Fibroblast of the aortic adventitia (primary cell): Measurements from ENCODE around the gene CUL5. TPM values are rescaled to one million over a fixed set of nuclear protein-coding genes. Genes with fewer than 3 reads are reported as not detected.
"Not testable (repeated sequence)": the region's sequence is repeated elsewhere in the genome, so short reads cannot be mapped to it uniquely, and the experiment has no call there.

ENCODE experiments used
- DNase-seq: peaks from one replicate; pipeline ENCODE4 v3.0.0-alpha.2; 2010; ENCODE audit warnings: low read depth
- H3K4me3 ChIP-seq: 2 replicates; pipeline ENCODE4 v1.5.1; 2011; ENCODE audit warnings: low read depth, mild to moderate bottlenecking, control low read depth, low read length, moderate library complexity
- total RNA-seq: library from RNA; depleted of rRNA; stranded (reverse); fragments of >200 nt; gene quantifications from 2 replicates; pipeline ENCODE4 v1.2.3, GENCODE V29; 2012; ENCODE audit warnings: low replicate concordance
- TF ChIP-seq, protein P1 (sequence below): IDR thresholded peaks from 2 replicates; pipeline ENCODE4 v1.5.1; 2011; ENCODE audit warnings: mild to moderate bottlenecking, low read length, control low read depth, inconsistent platforms; ENCODE audit not compliant: insufficient read depth

CUL5 gene
- total RNA-seq, 1 donor = 39.1 TPM

DNA sequence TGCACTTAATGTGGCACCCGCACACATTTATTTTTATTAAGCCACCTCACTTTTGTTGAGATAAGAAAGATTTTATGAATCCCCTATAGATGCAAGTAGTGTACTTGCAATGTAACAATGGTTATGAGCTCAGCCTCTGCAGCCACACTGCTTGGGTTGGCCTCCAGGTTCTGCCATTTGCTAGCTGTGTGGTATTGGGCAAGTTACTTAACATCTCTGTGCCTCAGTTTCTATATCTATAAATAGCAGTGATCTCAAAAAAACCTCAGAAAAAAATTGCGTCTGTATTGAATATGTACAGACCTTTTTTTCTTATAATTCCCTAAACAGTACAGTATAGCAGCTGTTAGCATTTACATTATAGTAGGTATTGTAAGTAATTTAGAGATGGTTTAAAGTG is 10.0 kb downstream of the CUL5 start:
- TF ChIP-seq, protein P1, sequence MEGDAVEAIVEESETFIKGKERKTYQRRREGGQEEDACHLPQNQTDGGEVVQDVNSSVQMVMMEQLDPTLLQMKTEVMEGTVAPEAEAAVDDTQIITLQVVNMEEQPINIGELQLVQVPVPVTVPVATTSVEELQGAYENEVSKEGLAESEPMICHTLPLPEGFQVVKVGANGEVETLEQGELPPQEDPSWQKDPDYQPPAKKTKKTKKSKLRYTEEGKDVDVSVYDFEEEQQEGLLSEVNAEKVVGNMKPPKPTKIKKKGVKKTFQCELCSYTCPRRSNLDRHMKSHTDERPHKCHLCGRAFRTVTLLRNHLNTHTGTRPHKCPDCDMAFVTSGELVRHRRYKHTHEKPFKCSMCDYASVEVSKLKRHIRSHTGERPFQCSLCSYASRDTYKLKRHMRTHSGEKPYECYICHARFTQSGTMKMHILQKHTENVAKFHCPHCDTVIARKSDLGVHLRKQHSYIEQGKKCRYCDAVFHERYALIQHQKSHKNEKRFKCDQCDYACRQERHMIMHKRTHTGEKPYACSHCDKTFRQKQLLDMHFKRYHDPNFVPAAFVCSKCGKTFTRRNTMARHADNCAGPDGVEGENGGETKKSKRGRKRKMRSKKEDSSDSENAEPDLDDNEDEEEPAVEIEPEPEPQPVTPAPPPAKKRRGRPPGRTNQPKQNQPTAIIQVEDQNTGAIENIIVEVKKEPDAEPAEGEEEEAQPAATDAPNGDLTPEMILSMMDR = no peak
- H3K4me3 ChIP-seq = no peak overlapping the region
- no peak for DNase-seq

DNA sequence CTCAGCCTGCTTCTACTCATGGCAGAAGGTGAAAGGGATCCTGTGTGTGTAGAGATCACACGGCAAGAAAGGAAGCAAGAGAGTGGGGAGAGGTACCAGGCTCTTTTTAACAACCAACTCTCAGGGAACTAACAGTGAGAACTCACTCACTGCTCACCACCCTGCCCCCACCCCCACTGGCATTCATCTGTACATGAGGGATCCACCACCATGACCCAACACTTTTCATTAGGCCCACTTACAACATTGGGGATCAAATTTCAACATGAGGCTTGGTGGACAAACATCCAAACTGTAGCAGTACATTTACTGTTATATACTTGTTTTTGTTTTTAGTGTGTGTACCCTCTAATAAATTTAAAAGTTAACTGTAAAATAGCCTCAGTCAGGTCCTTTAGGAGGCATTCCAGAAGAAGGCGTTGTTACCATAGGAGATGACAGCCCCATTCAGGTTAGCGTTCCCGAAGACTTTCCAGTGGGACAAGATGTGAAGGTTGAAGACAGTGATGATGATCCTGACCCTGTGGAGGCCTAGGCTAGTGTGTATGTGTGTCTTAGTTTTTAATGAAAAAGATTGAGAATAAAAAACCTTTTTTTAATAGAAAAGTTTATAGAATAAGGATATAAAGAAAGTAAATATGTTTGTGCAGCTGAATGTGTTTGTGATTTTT is 11.3 kb downstream of the CUL5 start:
- TF ChIP-seq, protein P1 = no peak
- no peak overlapping the region for H3K4me3 ChIP-seq
- DNase-seq = peak; percentile 15

- H3K4me3 ChIP-seq = no peak overlapping the region
- DNase-seq = no peak
- TF ChIP-seq, protein P1 = no peak
These were observed 16.8 kb downstream of the CUL5 start for GRCh38 chr11:108025387-108026080.

- no peak for DNase-seq
- TF ChIP-seq, protein P1 = no peak
- H3K4me3 ChIP-seq = no peak overlapping the region
These were observed 18.4 kb downstream of the CUL5 start for GRCh38 chr11:108027057-108027456.

DNA sequence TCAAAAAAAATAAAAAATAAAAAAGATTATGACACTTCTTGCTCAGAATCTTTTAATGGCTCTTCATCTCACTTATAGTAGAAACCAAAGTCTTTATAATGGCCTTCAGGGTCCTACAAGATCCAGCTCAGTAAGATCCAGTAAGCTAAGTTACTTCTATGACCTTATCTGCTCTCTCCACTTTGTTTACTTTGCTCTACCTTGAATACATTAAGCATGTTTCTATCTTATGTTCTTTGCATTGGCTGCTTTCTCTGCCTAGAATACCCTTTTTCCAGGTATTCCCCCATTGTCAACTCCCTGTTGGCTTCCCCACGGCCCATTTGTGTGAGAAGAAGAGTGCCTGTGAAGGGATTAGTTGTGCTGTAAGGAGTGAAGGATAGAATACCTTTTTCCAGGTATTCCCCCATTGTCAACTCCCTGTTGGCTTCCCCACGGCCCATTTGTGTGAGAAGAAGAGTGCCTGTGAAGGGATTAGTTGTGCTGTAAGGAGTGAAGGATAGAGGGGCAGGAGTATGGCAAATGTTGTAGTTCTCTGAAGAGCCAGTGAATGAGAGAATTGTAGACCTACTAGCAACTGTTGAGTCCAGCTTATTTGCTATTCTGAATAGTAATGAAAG is 20.2 kb downstream of the CUL5 start:
- not testable (repeated sequence) for H3K4me3 ChIP-seq, DNase-seq

DNA sequence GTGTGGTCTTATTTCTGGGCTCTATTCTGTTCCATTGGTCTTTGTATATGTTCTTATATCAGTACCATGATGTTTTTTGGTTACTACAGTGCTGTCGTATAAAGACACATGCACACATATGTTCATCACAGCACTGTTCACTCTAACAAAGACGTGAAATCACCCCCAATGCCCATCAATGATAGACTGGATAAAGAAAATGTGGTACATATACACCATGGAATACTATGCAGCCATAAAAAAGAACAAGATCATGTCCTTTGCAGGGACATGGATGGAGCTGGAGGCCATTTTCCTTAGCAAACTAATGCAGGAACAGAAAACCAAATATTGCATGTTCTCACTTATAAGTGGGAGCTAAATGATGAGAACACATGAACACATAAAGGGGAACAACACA is 22.9 kb downstream of the CUL5 start:
- H3K4me3 ChIP-seq, DNase-seq: not testable (repeated sequence)

DNA sequence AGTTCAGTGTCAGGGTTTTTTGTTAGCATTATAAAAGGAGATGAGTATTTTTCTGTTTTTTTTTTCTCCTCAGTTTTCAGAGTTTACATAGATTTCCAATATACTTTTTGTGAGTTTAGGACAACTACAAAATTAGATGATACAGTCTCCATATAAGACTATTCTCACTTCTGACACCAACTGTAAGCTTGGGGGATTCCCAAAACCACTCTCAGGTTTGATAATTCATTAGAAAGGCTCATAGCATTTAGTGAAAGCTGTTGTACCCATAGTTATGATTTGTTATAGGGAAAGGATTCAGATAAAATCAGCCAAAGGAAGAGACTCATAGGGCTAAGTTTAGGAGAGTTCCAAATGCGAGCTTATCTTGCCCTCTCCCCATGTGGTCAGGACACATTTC is 24.1 kb downstream of the CUL5 start:
- H3K4me3 ChIP-seq = no peak overlapping the region
- TF ChIP-seq, protein P1 = no peak
- DNase-seq = no peak
